Middle frontal gyrus (tissue), 1 donor: ENCODE results near the gene RHBDL1.

Source experiments
- DNase-seq: peaks from one replicate; pipeline ENCODE4 v3.0.0-alpha.2; 2015; ENCODE audit warnings: low spot score; ENCODE audit errors: extremely low spot score

Gene RHBDL1

GRCh38 chr16:636206-637080, 39.0 kb upstream of the RHBDL1 start, which contains the start of gene METTL26:
METTL26 (minus strand) TSS chr16:636305; CDS start chr16:636290, 15 bp downstream.
- peak; percentile 91 for DNase-seq

- DNase-seq, result no peak
Measured at GRCh38 chr16:637081-638018, 38.1 kb upstream of the RHBDL1 start.

GRCh38 chr16:638034-638543, 37.4 kb upstream of the RHBDL1 start:
- DNase-seq, result no peak

- DNase-seq, result no peak
Measured at GRCh38 chr16:638836-639235, 36.6 kb upstream of the RHBDL1 start.

- no peak for DNase-seq
Measured at GRCh38 chr16:640614-641013, 34.9 kb upstream of the RHBDL1 start.

GRCh38 chr16:641326-642188, 33.9 kb upstream of the RHBDL1 start, which contains the start of gene MCRIP2:
MCRIP2 (plus strand) TSS chr16:641828; CDS start chr16:641992, 164 bp downstream.
- DNase-seq, result peak; percentile 47

- DNase-seq, result no peak
Measured at GRCh38 chr16:642189-643049, 33.1 kb upstream of the RHBDL1 start.

GRCh38 chr16:643050-643368, 32.5 kb upstream of the RHBDL1 start:
- no peak for DNase-seq

- DNase-seq, result no peak
Measured at GRCh38 chr16:644556-644955, 30.9 kb upstream of the RHBDL1 start.

- DNase-seq, result no peak
Measured at GRCh38 chr16:645852-646678, 29.4 kb upstream of the RHBDL1 start.

GRCh38 chr16:646679-647172, 28.7 kb upstream of the RHBDL1 start:
- DNase-seq, result no peak

GRCh38 chr16:647173-647902, 28.1 kb upstream of the RHBDL1 start:
- DNase-seq, result no peak

GRCh38 chr16:648071-648780, 27.2 kb upstream of the RHBDL1 start:
- no peak for DNase-seq

- peak; percentile 93 for DNase-seq
Measured at GRCh38 chr16:648781-649589, 26.5 kb upstream of the RHBDL1 start, which contains the start of gene WDR90. WDR90 (plus strand) TSS chr16:649365; CDS start chr16:649417, 52 bp downstream.

GRCh38 chr16:649631-650030, 25.8 kb upstream of the RHBDL1 start:
- no peak for DNase-seq

GRCh38 chr16:651844-652243, 23.6 kb upstream of the RHBDL1 start:
- no peak for DNase-seq
